ENCODE data around the gene HDAC4. TPM values are rescaled to one million over a fixed set of nuclear protein-coding genes. Genes with fewer than 3 reads are reported as not detected.

Gene HDAC4
- total and polyA plus RNA-seq, 2 donors (not counting 1 experiment from before 2014, with no cell fraction given) = 13.5 to 46.0 TPM

DNA sequence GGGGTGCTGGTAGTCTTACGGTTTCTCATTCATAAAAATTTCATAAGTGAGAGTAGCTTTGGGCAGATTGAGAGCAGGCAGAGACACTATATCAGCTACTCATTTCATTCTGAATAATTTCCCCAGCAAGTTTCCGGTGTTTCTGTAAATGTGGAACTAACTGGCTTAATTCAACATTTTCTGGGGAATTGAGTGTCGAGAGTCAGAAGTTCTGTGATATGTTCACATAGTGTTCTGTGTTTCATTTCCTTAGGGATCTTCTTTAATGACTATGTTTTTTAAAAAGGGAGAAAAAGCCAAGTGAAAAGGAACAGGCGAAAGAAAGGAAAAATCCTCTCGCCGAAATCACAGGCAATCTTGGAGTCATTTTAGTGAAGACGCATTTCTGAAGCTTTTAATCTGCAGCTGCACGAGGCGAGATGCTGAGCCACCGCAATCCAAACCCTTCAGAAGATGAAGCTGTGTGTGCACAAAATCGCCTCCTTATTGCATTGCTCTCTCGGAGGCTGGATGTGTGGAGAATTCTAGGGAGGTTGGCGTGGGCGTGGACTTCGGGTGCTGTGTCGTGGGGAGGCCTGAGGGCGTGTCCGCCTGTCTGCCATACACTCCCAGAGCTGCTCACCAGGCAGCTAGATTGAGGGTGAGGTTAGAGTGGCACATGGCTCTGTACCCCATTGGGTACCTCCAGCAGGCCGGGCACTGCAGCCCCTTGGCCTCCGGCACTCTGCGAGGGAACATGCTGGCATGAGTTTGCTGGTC lies 38.4 kb upstream of the HDAC4 start:
- WGBS (ENCODE audit: insufficient coverage) = 94% methylated on average over 19 of the region's 21 CpGs
- no peak overlapping the region for H3K4me3 Mint-ChIP-seq
- no peak for ATAC-seq (ENCODE audit: low read depth)

DNA sequence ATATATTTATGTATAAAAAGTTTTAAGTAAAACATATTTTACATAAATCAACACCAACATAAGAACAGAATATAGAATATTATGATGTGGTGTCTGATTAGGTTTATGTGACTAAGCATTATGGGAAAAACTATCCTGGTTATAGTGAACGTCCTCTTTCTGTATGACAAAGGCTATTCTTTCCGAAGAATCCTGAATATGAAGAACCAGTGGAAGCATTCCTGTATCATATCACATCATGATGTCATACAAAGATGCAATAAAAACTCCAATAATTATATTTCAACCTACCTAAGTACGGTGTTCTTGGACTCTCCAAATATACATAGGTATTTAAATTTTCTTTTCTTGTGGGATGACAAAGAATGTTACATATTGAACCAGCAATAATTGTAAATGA lies 37.5 kb upstream of the HDAC4 start:
- Histone ChIP-seq H3K79me2 (ENCODE audit: control insufficient read depth, insufficient read depth, low read length) (no peaks in the 10 kb centered on the region), H3K27ac (ENCODE audit: low read length in 2 of 2) (no peak overlapping the region), H3K4me3 (ENCODE audit: control extremely low read depth in 1 of 5, extremely low read depth in 1 of 5, insufficient read depth in 1 of 5, low read depth in 2 of 5, low read length in 4 of 5) (no peak overlapping the region), H3K36me3 (replicated peaks in 1 of 2; ENCODE audit: control extremely low read depth in 1 of 2, control insufficient read depth in 1 of 2, extremely low read depth in 1 of 2, insufficient read depth in 2 of 2, low read length in 1 of 2) (no peaks in the 10 kb centered on the region), H3K4me1 (ENCODE audit: control insufficient read depth in 2 of 2, insufficient read depth in 2 of 2, low read length in 2 of 2) (peaks cover 11 to 13% of the 10 kb centered on the region in 2 donors), H3K9ac (ENCODE audit: low read length) (no peak overlapping the region), H3K27me3 (replicated peaks in 1 of 4; ENCODE audit: control extremely low read depth in 1 of 4, control insufficient read depth in 3 of 4, insufficient read depth in 4 of 4, low read length in 3 of 4) (peaks cover 0 to 40% (median 16%) of the 10 kb centered on the region in 4 experiments), H4K20me1 (ENCODE audit: control insufficient read depth, insufficient read depth, low read length, poor library complexity, severe bottlenecking) (no peaks in the 10 kb centered on the region), H2AFZ (ENCODE audit: insufficient read depth, low read depth, low read length, poor library complexity, severe bottlenecking) (no peak overlapping the region), H3K9me3 (ENCODE audit: control extremely low read depth in 1 of 3, control insufficient read depth in 2 of 3, insufficient read depth in 1 of 3, low read length in 2 of 3) (peaks cover 0 to 12% (median 10%) of the 10 kb centered on the region in 3 donors), H3K4me2 (replicated peaks; ENCODE audit: low read depth, low read length, poor library complexity, severe bottlenecking) (no peak overlapping the region)
- no peak for DNase-seq
- H3K27ac Mint-ChIP-seq = no peak overlapping the region
- ChIA-PET POLR2A (interaction anchor here (0.7 kb wide), 1 partner anchor 1626 kb away, joined by 3 read pairs; no protein-coding TSS in a partner anchor), CTCF (no interaction called here)
- peaks cover 9% of the 10 kb centered on the region for H3K4me1 Mint-ChIP-seq
- H3K27me3 Mint-ChIP-seq = peaks cover 59% of the 10 kb centered on the region
- H3K4me3 Mint-ChIP-seq = no peak overlapping the region
- no CpG with 5 or more reads among the region's 3 CpGs for WGBS (ENCODE audit: insufficient coverage)
- no peak for TF ChIP-seq EZH2 (IDR thresholded peaks at IDR 0.05; ENCODE audit: borderline replicate concordance, insufficient read depth, low read depth, low read length, poor library complexity, severe bottlenecking)
- H3K9me3 Mint-ChIP-seq (ENCODE audit: insufficient read depth) = peaks cover 5% of the 10 kb centered on the region
- intact Hi-C loops (cut with micrococcal nuclease) = no loop called here
- no peak for ATAC-seq (ENCODE audit: low read depth)

More for the DNA sequence above, 38.4 kb upstream of the HDAC4 start:
- Histone ChIP-seq H3K27ac (ENCODE audit: low read length in 2 of 2) (no peak overlapping the region), H3K4me1 (ENCODE audit: control insufficient read depth in 2 of 2, insufficient read depth in 2 of 2, low read length in 2 of 2) (peaks cover 11 to 13% of the 10 kb centered on the region in 2 donors), H3K4me2 (replicated peaks; ENCODE audit: low read depth, low read length, poor library complexity, severe bottlenecking) (no peak overlapping the region), H3K4me3 (ENCODE audit: control extremely low read depth in 1 of 5, extremely low read depth in 1 of 5, insufficient read depth in 1 of 5, low read depth in 2 of 5, low read length in 4 of 5) (no peak overlapping the region), H2AFZ (ENCODE audit: insufficient read depth, low read depth, low read length, poor library complexity, severe bottlenecking) (no peak overlapping the region), H3K27me3 (replicated peaks in 1 of 4; ENCODE audit: control extremely low read depth in 1 of 4, control insufficient read depth in 3 of 4, insufficient read depth in 4 of 4, low read length in 3 of 4) (peaks cover 0 to 40% (median 16%) of the 10 kb centered on the region in 4 experiments), H3K9ac (ENCODE audit: low read length) (no peak overlapping the region), H3K79me2 (ENCODE audit: control insufficient read depth, insufficient read depth, low read length) (no peaks in the 10 kb centered on the region), H4K20me1 (ENCODE audit: control insufficient read depth, insufficient read depth, low read length, poor library complexity, severe bottlenecking) (no peaks in the 10 kb centered on the region), H3K9me3 (ENCODE audit: control extremely low read depth in 1 of 3, control insufficient read depth in 2 of 3, insufficient read depth in 1 of 3, low read length in 2 of 3) (peaks cover 0 to 10% (median 5%) of the 10 kb centered on the region in 3 donors), H3K36me3 (replicated peaks in 1 of 2; ENCODE audit: control extremely low read depth in 1 of 2, control insufficient read depth in 1 of 2, extremely low read depth in 1 of 2, insufficient read depth in 2 of 2, low read length in 1 of 2) (no peaks in the 10 kb centered on the region)
- TF ChIP-seq, protein P1, sequence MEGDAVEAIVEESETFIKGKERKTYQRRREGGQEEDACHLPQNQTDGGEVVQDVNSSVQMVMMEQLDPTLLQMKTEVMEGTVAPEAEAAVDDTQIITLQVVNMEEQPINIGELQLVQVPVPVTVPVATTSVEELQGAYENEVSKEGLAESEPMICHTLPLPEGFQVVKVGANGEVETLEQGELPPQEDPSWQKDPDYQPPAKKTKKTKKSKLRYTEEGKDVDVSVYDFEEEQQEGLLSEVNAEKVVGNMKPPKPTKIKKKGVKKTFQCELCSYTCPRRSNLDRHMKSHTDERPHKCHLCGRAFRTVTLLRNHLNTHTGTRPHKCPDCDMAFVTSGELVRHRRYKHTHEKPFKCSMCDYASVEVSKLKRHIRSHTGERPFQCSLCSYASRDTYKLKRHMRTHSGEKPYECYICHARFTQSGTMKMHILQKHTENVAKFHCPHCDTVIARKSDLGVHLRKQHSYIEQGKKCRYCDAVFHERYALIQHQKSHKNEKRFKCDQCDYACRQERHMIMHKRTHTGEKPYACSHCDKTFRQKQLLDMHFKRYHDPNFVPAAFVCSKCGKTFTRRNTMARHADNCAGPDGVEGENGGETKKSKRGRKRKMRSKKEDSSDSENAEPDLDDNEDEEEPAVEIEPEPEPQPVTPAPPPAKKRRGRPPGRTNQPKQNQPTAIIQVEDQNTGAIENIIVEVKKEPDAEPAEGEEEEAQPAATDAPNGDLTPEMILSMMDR (IDR thresholded peaks at IDR 0.05) = no peak
- TF ChIP-seq EZH2 (IDR thresholded peaks at IDR 0.05; ENCODE audit: borderline replicate concordance, insufficient read depth, low read depth, low read length, poor library complexity, severe bottlenecking) = no peak
- DNase-seq = no peak
- H3K27me3 Mint-ChIP-seq = peaks cover 61% of the 10 kb centered on the region
- ChIA-PET CTCF (no interaction called here), POLR2A (no interaction called here)
- peaks cover 9% of the 10 kb centered on the region for H3K4me1 Mint-ChIP-seq
- intact Hi-C loops (cut with micrococcal nuclease) = no loop called here
- no peak overlapping the region for H3K27ac Mint-ChIP-seq
- H3K9me3 Mint-ChIP-seq (ENCODE audit: insufficient read depth) = no peaks in the 10 kb centered on the region
